ENCODE data around the gene KCNK5.

KCNK5 gene

DNA sequence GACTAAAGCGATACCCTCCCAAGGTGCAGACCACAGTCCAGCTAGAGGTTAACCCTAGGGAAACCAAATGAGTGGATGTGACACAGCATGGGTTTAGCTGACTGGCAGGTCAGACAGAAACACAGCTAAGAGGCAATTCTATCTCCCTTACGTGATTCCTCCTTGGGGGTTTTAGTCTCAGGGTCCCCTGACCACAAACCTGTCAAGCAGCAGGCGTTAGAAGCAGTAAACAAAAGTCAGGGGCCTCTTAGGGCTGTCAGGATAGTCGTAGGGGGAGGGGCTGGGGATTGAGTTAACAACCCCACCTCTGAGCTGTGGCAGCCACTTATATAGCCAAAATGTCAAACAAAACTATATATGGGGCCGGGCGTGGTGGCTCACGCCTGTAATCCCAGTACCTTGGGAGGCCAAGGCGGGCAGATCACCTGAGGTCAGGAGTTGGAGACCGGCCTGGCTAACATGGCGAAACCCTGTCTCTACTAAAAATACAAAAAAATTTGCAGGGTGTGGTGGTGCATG lies 13.6 kb downstream of the KCNK5 start:
- Histone ChIP-seq H3K4me1 (peaks cover 27% of the 10 kb centered on the region), H3K27ac (peak overlapping the region; percentile 83), H3K27me3 (ENCODE audit: control insufficient read depth, insufficient read depth, low read length) (no peaks in the 10 kb centered on the region), H3K9me3 (ENCODE audit: control insufficient read depth, low read length) (no peaks in the 10 kb centered on the region), H3K36me3 (ENCODE audit: control insufficient read depth, insufficient read depth, low read length) (no peaks in the 10 kb centered on the region), H2AFZ (no peak overlapping the region), H3K79me2 (no peaks in the 10 kb centered on the region), H3K4me3 (ENCODE audit: low read depth, low read length) (no peak overlapping the region), H3K4me2 (ENCODE audit: low read length) (no peak overlapping the region), H3K9ac (no peak overlapping the region)
- TF ChIP-seq, protein P1, sequence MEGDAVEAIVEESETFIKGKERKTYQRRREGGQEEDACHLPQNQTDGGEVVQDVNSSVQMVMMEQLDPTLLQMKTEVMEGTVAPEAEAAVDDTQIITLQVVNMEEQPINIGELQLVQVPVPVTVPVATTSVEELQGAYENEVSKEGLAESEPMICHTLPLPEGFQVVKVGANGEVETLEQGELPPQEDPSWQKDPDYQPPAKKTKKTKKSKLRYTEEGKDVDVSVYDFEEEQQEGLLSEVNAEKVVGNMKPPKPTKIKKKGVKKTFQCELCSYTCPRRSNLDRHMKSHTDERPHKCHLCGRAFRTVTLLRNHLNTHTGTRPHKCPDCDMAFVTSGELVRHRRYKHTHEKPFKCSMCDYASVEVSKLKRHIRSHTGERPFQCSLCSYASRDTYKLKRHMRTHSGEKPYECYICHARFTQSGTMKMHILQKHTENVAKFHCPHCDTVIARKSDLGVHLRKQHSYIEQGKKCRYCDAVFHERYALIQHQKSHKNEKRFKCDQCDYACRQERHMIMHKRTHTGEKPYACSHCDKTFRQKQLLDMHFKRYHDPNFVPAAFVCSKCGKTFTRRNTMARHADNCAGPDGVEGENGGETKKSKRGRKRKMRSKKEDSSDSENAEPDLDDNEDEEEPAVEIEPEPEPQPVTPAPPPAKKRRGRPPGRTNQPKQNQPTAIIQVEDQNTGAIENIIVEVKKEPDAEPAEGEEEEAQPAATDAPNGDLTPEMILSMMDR (IDR thresholded peaks at IDR 0.05): no peak

DNA sequence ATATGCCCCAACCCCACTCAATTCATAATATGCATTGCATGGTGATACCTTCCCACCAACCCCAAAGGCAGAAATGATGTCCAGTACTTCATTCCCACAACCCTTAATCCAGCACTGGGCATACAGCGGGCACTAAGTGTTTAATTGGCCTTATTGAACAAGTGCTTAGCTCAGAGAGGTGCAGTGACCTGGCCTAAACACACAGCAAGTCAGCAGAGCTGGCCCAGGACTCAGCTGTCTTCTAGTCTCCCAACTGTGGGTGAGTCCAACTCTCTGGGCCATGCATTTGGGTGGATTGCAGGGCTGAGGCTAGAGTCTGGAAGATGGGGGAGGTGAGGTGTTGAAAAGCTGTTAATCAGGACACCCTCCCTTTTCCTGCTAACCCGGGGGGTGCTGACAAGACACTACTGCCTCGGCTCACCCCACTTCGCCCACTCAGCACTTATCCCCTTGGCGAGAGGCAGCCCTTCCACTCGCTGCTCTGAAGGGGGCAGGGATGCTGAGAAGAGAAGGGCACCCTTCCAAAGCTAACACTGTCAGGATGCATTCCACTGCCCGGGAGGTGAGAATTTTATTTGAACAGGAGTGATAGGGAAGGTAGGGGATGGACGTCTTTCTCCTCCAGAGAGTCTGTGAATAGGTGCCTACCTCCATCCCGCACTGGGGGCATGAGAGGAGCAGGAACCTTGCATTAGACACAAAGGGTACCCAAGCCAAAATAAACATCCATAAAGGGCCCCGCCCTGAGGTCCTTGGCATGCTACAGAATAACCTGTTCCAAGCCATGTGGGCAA lies 14.2 kb downstream of the KCNK5 start:
- Histone ChIP-seq H3K4me1 (peaks cover 27% of the 10 kb centered on the region), H2AFZ (peak overlapping the region; percentile 63), H3K79me2 (no peaks in the 10 kb centered on the region), H3K4me2 (ENCODE audit: low read length) (no peak overlapping the region), H3K9ac (no peak overlapping the region), H3K9me3 (ENCODE audit: control insufficient read depth, low read length) (no peaks in the 10 kb centered on the region), H3K4me3 (ENCODE audit: low read depth, low read length) (no peak overlapping the region), H3K36me3 (ENCODE audit: control insufficient read depth, insufficient read depth, low read length) (no peaks in the 10 kb centered on the region), H3K27ac (peak overlapping the region; percentile 83), H3K27me3 (ENCODE audit: control insufficient read depth, insufficient read depth, low read length) (no peaks in the 10 kb centered on the region)
- TF ChIP-seq, protein P1 (IDR thresholded peaks at IDR 0.05): no peak

DNA sequence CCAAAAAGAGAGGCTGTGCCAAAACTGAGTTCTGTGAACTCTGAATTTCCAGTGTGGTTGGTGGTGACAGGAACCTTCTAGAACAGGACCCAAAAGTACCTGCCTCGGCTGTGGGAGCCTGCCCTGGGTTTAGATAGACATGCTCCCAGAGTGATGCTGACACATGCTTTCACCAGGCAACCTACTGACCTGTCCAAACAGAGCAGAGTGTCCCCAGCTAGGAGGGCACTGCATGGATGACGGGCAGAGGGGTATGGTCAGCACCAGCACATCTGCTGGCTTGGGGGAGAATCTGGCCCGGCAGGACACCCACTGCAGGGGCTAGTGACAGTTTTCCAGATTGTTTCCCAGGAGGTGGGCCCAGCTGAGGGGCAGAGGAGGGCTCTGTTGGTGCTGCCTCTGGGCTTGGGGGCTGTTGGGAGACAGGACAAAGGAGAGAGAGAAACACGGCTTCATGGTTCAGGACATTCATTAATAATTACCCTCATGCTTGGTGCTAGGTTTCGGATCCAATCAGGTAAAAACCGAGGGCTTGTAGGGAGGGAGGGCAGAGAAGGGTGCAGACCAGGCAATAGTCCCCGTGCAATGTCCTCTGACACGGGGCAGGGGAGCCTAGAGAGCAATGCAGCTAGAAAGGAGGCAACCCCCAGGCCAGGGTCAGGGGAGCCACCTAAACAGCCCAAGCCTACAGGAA lies 15.0 kb downstream of the KCNK5 start:
- H3K9ac ChIP-seq: no peak overlapping the region
- no peak overlapping the region for H3K4me2 ChIP-seq (ENCODE audit: low read length)
- TF ChIP-seq, protein P1 (IDR thresholded peaks at IDR 0.05): no peak

DNA sequence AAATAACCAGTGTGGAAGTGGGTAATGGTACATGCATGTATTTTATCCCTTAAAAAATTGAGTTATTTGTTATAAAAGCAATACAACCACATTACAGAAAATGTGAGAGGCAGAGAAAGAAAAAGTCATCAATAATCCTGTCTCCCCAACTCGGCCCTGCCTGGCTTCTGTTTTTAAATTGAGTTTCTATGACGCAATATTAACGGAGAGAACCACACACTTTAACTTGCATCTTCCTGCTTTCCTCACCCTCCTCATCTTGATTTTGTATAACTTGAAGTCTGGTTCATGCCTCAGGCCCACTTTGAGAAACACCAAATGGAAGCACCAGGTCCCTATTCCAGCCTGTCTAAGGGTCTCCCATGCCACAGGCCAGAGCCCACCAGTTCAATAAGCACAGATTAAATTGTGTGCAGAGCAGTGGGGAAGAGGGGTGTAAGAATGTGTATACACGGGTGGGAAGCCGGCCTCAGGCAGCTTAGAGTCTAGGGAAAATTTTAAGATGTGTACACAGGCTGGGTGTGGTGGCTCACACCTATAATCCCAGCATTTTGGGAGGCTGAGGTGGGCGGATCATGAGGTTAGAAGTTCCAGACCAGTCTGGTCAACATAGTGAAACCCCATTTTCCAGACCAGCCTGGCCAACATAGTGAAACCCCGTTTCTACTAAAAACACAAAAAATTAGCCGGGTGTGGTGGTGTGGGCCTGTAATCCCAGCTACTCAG lies 15.9 kb downstream of the KCNK5 start:
- H3K4me1 ChIP-seq: peaks cover 39% of the 10 kb centered on the region
- H3K4me2 ChIP-seq (ENCODE audit: low read length): no peak overlapping the region
- H2AFZ ChIP-seq: peak overlapping the region; percentile 8
- no peaks in the 10 kb centered on the region for H3K27me3 ChIP-seq (ENCODE audit: control insufficient read depth, insufficient read depth, low read length)
- no peak overlapping the region for H3K4me3 ChIP-seq (ENCODE audit: low read depth, low read length)
- TF ChIP-seq, protein P1 (IDR thresholded peaks at IDR 0.05): no peak
- no peaks in the 10 kb centered on the region for H3K79me2 ChIP-seq
- H3K9me3 ChIP-seq (ENCODE audit: control insufficient read depth, low read length): no peaks in the 10 kb centered on the region
- no peaks in the 10 kb centered on the region for H3K36me3 ChIP-seq (ENCODE audit: control insufficient read depth, insufficient read depth, low read length)
- no peak overlapping the region for H3K9ac ChIP-seq
- H3K27ac ChIP-seq: peak overlapping the region; percentile 83

More for the DNA sequence above, 15.0 kb downstream of the KCNK5 start:
- H3K79me2 ChIP-seq: no peaks in the 10 kb centered on the region
- no peaks in the 10 kb centered on the region for H3K9me3 ChIP-seq (ENCODE audit: control insufficient read depth, low read length)
- no peaks in the 10 kb centered on the region for H3K36me3 ChIP-seq (ENCODE audit: control insufficient read depth, insufficient read depth, low read length)
- peaks cover 35% of the 10 kb centered on the region for H3K4me1 ChIP-seq
- peak overlapping the region; percentile 83 for H3K27ac ChIP-seq
- peak overlapping the region; percentile 63 for H2AFZ ChIP-seq
- no peaks in the 10 kb centered on the region for H3K27me3 ChIP-seq (ENCODE audit: control insufficient read depth, insufficient read depth, low read length)
- no peak overlapping the region for H3K4me3 ChIP-seq (ENCODE audit: low read depth, low read length)

Measured in parathyroid adenoma (tissue), 2 donors.